ENCODE results near the gene ARHGAP6.

GRCh38 chrX:11349661-11350337, 315.9 kb downstream of the ARHGAP6 start:
- TF ChIP-seq, protein P1, sequence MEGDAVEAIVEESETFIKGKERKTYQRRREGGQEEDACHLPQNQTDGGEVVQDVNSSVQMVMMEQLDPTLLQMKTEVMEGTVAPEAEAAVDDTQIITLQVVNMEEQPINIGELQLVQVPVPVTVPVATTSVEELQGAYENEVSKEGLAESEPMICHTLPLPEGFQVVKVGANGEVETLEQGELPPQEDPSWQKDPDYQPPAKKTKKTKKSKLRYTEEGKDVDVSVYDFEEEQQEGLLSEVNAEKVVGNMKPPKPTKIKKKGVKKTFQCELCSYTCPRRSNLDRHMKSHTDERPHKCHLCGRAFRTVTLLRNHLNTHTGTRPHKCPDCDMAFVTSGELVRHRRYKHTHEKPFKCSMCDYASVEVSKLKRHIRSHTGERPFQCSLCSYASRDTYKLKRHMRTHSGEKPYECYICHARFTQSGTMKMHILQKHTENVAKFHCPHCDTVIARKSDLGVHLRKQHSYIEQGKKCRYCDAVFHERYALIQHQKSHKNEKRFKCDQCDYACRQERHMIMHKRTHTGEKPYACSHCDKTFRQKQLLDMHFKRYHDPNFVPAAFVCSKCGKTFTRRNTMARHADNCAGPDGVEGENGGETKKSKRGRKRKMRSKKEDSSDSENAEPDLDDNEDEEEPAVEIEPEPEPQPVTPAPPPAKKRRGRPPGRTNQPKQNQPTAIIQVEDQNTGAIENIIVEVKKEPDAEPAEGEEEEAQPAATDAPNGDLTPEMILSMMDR (IDR thresholded peaks at IDR 0.05): no peak
- no peak for TF ChIP-seq POLR2A (IDR thresholded peaks at IDR 0.05)
